ENCODE data around the gene PCDHB4.

DNA sequence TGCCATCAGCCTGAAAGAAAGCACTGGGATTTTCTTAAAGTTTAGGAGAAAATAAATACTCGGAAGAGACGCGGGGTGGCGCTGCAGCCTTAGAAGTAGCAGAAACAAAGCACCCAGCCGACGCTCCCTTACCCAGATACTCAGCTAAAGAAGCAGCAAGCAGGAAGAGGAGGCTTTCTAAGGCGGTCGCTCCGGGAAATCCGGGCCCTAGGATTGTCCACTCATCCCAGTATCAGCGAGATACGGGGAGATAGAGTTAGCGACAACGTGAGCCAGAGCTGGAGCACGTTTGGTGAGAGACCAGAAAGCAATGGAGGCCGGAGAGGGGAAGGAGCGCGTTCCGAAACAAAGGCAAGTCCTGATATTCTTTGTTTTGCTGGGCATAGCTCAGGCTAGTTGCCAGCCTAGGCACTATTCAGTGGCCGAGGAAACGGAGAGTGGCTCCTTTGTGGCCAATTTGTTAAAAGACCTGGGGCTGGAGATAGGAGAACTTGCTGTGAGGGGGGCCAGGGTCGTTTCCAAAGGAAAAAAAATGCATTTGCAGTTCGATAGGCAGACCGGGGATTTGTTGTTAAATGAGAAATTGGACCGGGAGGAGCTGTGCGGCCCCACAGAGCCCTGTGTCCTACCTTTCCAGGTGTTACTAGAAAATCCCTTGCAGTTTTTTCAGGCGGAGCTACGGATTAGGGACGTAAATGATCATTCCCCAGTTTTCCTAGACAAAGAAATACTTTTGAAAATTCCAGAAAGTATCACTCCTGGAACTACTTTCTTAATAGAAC lies 26.9 kb upstream of the PCDHB4 start, which contains the start of gene PCDHB2:
- TF ChIP-seq, protein P1, sequence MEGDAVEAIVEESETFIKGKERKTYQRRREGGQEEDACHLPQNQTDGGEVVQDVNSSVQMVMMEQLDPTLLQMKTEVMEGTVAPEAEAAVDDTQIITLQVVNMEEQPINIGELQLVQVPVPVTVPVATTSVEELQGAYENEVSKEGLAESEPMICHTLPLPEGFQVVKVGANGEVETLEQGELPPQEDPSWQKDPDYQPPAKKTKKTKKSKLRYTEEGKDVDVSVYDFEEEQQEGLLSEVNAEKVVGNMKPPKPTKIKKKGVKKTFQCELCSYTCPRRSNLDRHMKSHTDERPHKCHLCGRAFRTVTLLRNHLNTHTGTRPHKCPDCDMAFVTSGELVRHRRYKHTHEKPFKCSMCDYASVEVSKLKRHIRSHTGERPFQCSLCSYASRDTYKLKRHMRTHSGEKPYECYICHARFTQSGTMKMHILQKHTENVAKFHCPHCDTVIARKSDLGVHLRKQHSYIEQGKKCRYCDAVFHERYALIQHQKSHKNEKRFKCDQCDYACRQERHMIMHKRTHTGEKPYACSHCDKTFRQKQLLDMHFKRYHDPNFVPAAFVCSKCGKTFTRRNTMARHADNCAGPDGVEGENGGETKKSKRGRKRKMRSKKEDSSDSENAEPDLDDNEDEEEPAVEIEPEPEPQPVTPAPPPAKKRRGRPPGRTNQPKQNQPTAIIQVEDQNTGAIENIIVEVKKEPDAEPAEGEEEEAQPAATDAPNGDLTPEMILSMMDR (IDR thresholded peaks at IDR 0.05) = no peak
- TF ChIP-seq EP300 (IDR thresholded peaks at IDR 0.05) (no peak), POLR2AphosphoS5 (IDR thresholded peaks at IDR 0.05) (no peak), POLR2A (IDR thresholded peaks at IDR 0.05) (no peak)

All from stomach (tissue), 4 donors.